Upper lobe of left lung (tissue), 6 donors: ENCODE measurements around the gene ADD2. TPM values are rescaled to one million over a fixed set of nuclear protein-coding genes. Genes with fewer than 3 reads are reported as not detected.
"Not testable (repeated sequence)": the region's sequence is repeated elsewhere in the genome, so short reads cannot be mapped to it uniquely, and the experiment has no call there.

Experiments used
- ATAC-seq, 2 donors: fragments of 200-7000 bp; cut with Tn5 transposase; one replicate each; pipeline ENCODE4 v1.9.1; 2022; ENCODE audit warnings: mild to moderate bottlenecking in 2 of 2, moderate library complexity in 2 of 2; ENCODE audit not compliant: low FRiP score in 2 of 2
- DNase-seq, 2 donors: peaks; one replicate each; pipeline ENCODE4 v3.0.0-alpha.2; 2019 to 2020
- H3K27ac ChIP-seq, 4 donors: fragments of 200-600 bp; sonication (generic); one replicate each; pipeline ENCODE4 v1.5.1; 2016 to 2019
- H3K27me3 ChIP-seq, 4 donors: fragments of 200-600 bp; sonication (generic); one replicate each; pipeline ENCODE4 v1.5.1; 2017 to 2019
- H3K36me3 ChIP-seq, 4 donors: fragments of 200-600 bp; sonication (generic); one replicate each; pipeline ENCODE4 v1.5.1; 2016 to 2019
- H3K4me1 ChIP-seq, 4 donors: fragments of 200-600 bp; sonication (generic); one replicate each; pipeline ENCODE4 v1.5.1; 2018 to 2019
- H3K4me3 ChIP-seq, 4 donors: fragments of 200-600 bp; sonication (generic); one replicate each; pipeline ENCODE4 v1.5.1; 2017 to 2019; ENCODE audit warnings: mild to moderate bottlenecking in 2 of 4, moderate library complexity in 1 of 4
- H3K9me3 ChIP-seq, 4 donors: fragments of 200-600 bp; sonication (generic); one replicate each; pipeline ENCODE4 v1.5.1; 2018 to 2019
- EP300 ChIP-seq, 4 donors: sonication (generic); formaldehyde crosslinking; IDR thresholded peaks; one replicate each; pipeline ENCODE4 v1.5.1; 2017; ENCODE audit warnings: antibody characterized with exemption in 4 of 4, control low read depth in 2 of 4
- POLR2A ChIP-seq, 4 donors: fragments of 450-650 bp; IDR thresholded peaks; one replicate each; pipeline ENCODE4 v1.5.1; 2016 to 2017; ENCODE audit warnings: antibody characterized with exemption in 4 of 4, mild to moderate bottlenecking in 2 of 4
- POLR2AphosphoS5 ChIP-seq, 2 donors: sonication (generic); formaldehyde crosslinking; IDR thresholded peaks; one replicate each; pipeline ENCODE4 v1.5.1; 2017; ENCODE audit warnings: antibody characterized with exemption in 2 of 2
- WGBS, 2 donors: methylation state at CpG; one replicate each; pipeline ENCODE4 v1.1.5; 2017 to 2018; 5-methylcytosine and 5-hydroxymethylcytosine counted together
- total RNA-seq, 6 donors: library from RNA; depleted of rRNA in 4 of 6; stranded (reverse); fragments of >200 nt in 4 of 6; gene quantifications; one replicate each; pipeline versions ENCODE4 v1.1.0 to v1.2.1, GENCODE V29; 2016 to 2021
- TF ChIP-seq, protein P1 (sequence below), 6 experiments: fragments of 450-650 bp in 4 of 6; fragments of 200-600 bp in 2 of 6; sonication (generic) in 2 of 6; IDR thresholded peaks; one replicate each; pipeline ENCODE4 v1.5.1; 2016 to 2019; ENCODE audit warnings: antibody characterized with exemption in 6 of 6
- donor health status: DM: no; HTN: no; CAD: no; lungs with moderate emphysema.
- donor health status: DM: no; HTN: yes; CAD: no; lungs with severe emphysema.

ADD2 gene
- total RNA-seq, 6 donors from 2014 or later: under 0.01 to 3.3 (median 0.50) TPM

DNA sequence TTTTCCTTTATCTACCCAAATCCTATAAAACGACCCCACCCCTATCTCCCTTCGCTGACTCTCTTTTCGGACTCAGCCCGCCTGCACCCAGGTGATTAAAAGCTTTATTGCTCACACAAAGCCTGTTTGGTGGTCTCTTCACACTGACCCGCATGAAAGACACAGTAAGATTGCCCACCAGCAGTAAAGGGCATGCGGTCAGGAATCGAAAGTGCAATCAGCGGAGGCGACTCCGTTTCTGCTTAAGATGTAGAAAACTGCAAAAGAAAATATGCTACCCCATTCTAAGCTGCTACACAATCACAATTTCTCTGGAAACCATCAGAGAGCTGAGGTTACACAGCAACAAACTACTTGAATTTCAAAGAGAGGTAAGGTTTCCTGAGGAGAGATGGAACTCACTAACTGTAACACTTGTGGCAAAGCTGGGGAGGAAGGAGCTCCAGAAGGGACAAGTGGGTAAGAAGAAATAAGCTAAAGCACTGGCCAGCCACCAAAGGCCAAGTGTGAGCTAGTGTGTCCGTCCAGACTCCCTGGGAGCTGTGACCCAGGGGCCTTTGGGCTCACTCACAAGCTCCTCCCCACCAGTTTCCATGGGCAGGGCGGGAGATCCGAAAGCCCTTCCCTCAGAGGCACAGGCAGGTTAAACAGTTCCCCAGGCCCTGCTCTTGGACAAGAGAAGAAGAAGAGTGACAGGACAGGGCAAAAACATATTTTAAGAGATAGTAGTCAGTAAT, 141.6 kb downstream of the ADD2 start:
- TF ChIP-seq POLR2A (IDR thresholded peaks at IDR 0.05): no peak
- TF ChIP-seq, protein P1, sequence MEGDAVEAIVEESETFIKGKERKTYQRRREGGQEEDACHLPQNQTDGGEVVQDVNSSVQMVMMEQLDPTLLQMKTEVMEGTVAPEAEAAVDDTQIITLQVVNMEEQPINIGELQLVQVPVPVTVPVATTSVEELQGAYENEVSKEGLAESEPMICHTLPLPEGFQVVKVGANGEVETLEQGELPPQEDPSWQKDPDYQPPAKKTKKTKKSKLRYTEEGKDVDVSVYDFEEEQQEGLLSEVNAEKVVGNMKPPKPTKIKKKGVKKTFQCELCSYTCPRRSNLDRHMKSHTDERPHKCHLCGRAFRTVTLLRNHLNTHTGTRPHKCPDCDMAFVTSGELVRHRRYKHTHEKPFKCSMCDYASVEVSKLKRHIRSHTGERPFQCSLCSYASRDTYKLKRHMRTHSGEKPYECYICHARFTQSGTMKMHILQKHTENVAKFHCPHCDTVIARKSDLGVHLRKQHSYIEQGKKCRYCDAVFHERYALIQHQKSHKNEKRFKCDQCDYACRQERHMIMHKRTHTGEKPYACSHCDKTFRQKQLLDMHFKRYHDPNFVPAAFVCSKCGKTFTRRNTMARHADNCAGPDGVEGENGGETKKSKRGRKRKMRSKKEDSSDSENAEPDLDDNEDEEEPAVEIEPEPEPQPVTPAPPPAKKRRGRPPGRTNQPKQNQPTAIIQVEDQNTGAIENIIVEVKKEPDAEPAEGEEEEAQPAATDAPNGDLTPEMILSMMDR (IDR thresholded peaks at IDR 0.05): no peak
- TF ChIP-seq EP300 (IDR thresholded peaks at IDR 0.05): no peak
- no peak for TF ChIP-seq POLR2AphosphoS5 (IDR thresholded peaks at IDR 0.05)
- Histone ChIP-seq H3K27ac (no peak overlapping the region), H3K36me3 (no peaks in the 10 kb centered on the region), H3K27me3 (no peaks in the 10 kb centered on the region), H3K4me1 (no peaks in the 10 kb centered on the region), H3K4me3 (no peak overlapping the region), H3K9me3 (no peaks in the 10 kb centered on the region)
- WGBS, 2 donors: 71 to 88% methylated on average over 13 of the region's 13 CpGs
- DNase-seq (no peak), ATAC-seq (no peak)

GRCh38 chr2:70621536-70621935, 146.5 kb downstream of the ADD2 start:
- ATAC-seq, H3K9me3 ChIP-seq, H3K36me3 ChIP-seq, DNase-seq, H3K27ac ChIP-seq, H3K27me3 ChIP-seq, H3K4me1 ChIP-seq, H3K4me3 ChIP-seq: not testable (repeated sequence)
- 85 to 86% methylated on average over 6 of the region's 6 CpGs for WGBS, 2 donors

GRCh38 chr2:70620020-70620419, 148.0 kb downstream of the ADD2 start:
- H3K36me3 ChIP-seq: no peaks in the 10 kb centered on the region
- H3K9me3 ChIP-seq: no peaks in the 10 kb centered on the region
- TF ChIP-seq POLR2AphosphoS5 (IDR thresholded peaks at IDR 0.05) (no peak), EP300 (IDR thresholded peaks at IDR 0.05) (no peak), POLR2A (IDR thresholded peaks at IDR 0.05) (no peak)
- TF ChIP-seq, protein P1 (IDR thresholded peaks at IDR 0.05): no peak
- 76 to 77% methylated on average over 6 of the region's 6 CpGs for WGBS, 2 donors
- H3K4me1 ChIP-seq: no peaks in the 10 kb centered on the region
- H3K27ac ChIP-seq: no peak overlapping the region
- H3K27me3 ChIP-seq: no peaks in the 10 kb centered on the region
- DNase-seq: no peak
- H3K4me3 ChIP-seq: no peak overlapping the region
- no peak for ATAC-seq

DNA sequence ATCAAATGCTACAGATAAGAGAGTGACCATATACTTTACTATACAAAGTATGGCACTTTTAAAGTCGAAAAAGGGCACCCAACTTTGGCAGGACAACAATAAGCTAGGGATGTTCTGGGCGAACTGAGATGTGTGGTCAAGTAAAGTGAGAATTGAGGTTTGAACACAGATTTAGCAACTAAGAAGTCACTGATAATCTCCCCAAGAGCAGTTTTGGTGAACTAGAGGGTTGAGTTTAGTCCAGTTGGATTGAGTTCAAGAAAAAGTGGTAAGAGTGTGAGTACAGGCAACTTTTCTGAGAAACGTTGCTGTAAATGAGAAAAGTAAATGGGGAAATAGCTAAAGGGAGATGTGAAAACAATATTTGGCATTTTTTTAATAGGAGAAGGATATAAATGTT, 148.8 kb downstream of the ADD2 start:
- Histone ChIP-seq H3K27ac (no peak overlapping the region), H3K9me3 (no peaks in the 10 kb centered on the region), H3K4me1 (no peaks in the 10 kb centered on the region), H3K4me3 (no peak overlapping the region), H3K36me3 (no peaks in the 10 kb centered on the region), H3K27me3 (no peaks in the 10 kb centered on the region)
- no peak for ATAC-seq
- WGBS, 2 donors: 68 to 71% methylated on average over 3 of the region's 3 CpGs
- TF ChIP-seq POLR2AphosphoS5 (IDR thresholded peaks at IDR 0.05): no peak
- TF ChIP-seq, protein P1 (IDR thresholded peaks at IDR 0.05): no peak
- TF ChIP-seq POLR2A (IDR thresholded peaks at IDR 0.05): no peak
- no peak for TF ChIP-seq EP300 (IDR thresholded peaks at IDR 0.05)
- DNase-seq: no peak

- Histone ChIP-seq H3K4me1 (no peaks in the 10 kb centered on the region), H3K4me3 (no peak overlapping the region), H3K27me3 (no peaks in the 10 kb centered on the region), H3K27ac (no peak overlapping the region), H3K9me3 (no peaks in the 10 kb centered on the region), H3K36me3 (no peaks in the 10 kb centered on the region)
- peak; percentile 29 to 65 for DNase-seq
- TF ChIP-seq, protein P1 (IDR thresholded peaks at IDR 0.05): no peak
- TF ChIP-seq POLR2A (IDR thresholded peaks at IDR 0.05) (no peak), EP300 (IDR thresholded peaks at IDR 0.05) (no peak), POLR2AphosphoS5 (IDR thresholded peaks at IDR 0.05) (no peak)
- peak in 1 of 2 donors; percentile 59 for ATAC-seq
- 79% methylated on average over 6 of the region's 6 CpGs; no CpG with 5 or more reads in 1 of the 2 donors for WGBS, 2 donors
These were observed 151.8 kb downstream of the ADD2 start for GRCh38 chr2:70616168-70616694.
